Measurements from ENCODE around the gene CDC42SE1.

The CDC42SE1 gene

GRCh38 chr1:151085953-151086559 lies 26.6 kb upstream of the CDC42SE1 start:
- ChIA-PET POLR2A (no interaction called here), CTCF (interaction anchor here (1.1 to 9.5 kb wide), 5 partner anchors 10 to 69 kb away, joined by 4 to 115 read pairs (median 7); partner anchors contain the start of gene GABPB2)
- no peak overlapping the region for H3K4me3 ChIP-seq (ENCODE audit: low read depth, low read length)
- TF ChIP-seq CTCF (IDR thresholded peaks at IDR 0.05; ENCODE audit: insufficient read depth, low read length, missing control alignments) = no peak
- no peak for DNase-seq (ENCODE audit: low read depth, low spot score)

- no peak overlapping the region for H3K4me3 ChIP-seq (ENCODE audit: low read depth, low read length)
- no peak for DNase-seq (ENCODE audit: low read depth, low spot score)
- TF ChIP-seq CTCF (IDR thresholded peaks at IDR 0.05; ENCODE audit: insufficient read depth, low read length, missing control alignments) = no peak
- ChIA-PET POLR2A (no interaction called here), CTCF (interaction anchor here (0.8 to 4.7 kb wide), 14 partner anchors 11 to 93 kb away, joined by 3 to 44 read pairs (median 4); partner anchors contain the start of genes CDC42SE1, MLLT11 and TNFAIP8L2)
Measured at GRCh38 chr1:151072224-151072623, 12.8 kb upstream of the CDC42SE1 start.

- CTCF ChIA-PET = interaction anchor here (0.7 to 4.7 kb wide), 14 partner anchors 9 to 103 kb away, joined by 3 to 44 read pairs (median 4); partner anchors contain the start of genes C1orf56, CDC42SE1 and MLLT11
- DNase-seq (ENCODE audit: low read depth, low spot score) = peak; percentile 89
- TF ChIP-seq CTCF (IDR thresholded peaks at IDR 0.05; ENCODE audit: insufficient read depth, low read length, missing control alignments) = peak; percentile 94
- POLR2A ChIA-PET = interaction anchor here (0.6 to 1.0 kb wide), 3 partner anchors 8 to 13 kb away, joined by 3 to 5 read pairs (median 3); partner anchors contain the start of gene CDC42SE1
- H3K4me3 ChIP-seq (ENCODE audit: low read depth, low read length) = peak within 1 kb of the TSS; percentile 80
Measured at GRCh38 chr1:151070474-151071276, 11.3 kb upstream of the CDC42SE1 start, which contains the start of gene GABPB2. TSS of gene GABPB2 (plus strand) at chr1:151070761. CDS start at chr1:151088190, 17,429 bp downstream.

- TF ChIP-seq CTCF (IDR thresholded peaks at IDR 0.05; ENCODE audit: insufficient read depth, low read length, missing control alignments) = no peak
- POLR2A ChIA-PET = no interaction called here
- no peak overlapping the region for H3K4me3 ChIP-seq (ENCODE audit: low read depth, low read length)
- CTCF ChIA-PET = no interaction called here
- DNase-seq (ENCODE audit: low read depth, low spot score) = no peak
Measured at GRCh38 chr1:151069103-151069486, 9.7 kb upstream of the CDC42SE1 start.

DNA sequence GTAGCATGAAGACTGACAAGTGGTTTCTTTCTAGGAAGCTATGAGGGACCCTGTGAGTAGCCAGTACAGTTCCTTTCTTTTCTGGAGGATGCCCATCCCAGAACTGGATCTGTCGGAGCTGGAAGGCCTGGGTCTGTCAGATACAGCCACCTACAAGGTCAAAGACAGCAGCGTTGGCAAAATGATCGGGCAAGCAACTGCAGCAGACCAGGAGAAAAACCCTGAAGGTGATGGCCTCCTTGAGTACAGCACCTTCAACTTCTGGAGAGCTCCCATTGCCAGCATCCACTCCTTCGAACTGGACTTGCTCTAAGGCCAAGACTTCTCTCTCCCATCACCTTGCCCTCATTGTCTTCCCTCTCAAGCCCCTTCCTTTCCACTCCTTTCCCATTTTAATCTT lies 7.8 kb upstream of the CDC42SE1 start:
- no peak for TF ChIP-seq CTCF (IDR thresholded peaks at IDR 0.05; ENCODE audit: insufficient read depth, low read length, missing control alignments)
- CTCF ChIA-PET = interaction anchor here (0.8 to 1.6 kb wide), 3 partner anchors 8 to 43 kb away, joined by 3 to 6 read pairs (median 4); partner anchors contain the start of gene CDC42SE1
- POLR2A ChIA-PET = no interaction called here

More for the DNA sequence above, 7.8 kb upstream of the CDC42SE1 start:
- H3K4me3 ChIP-seq (ENCODE audit: low read depth, low read length) = no peak overlapping the region
- no peak for DNase-seq (ENCODE audit: low read depth, low spot score)

Measured in AG04449 (cell line).